Ectodermal cell (in vitro differentiated cells): Measurements from ENCODE around the gene TMED4.

Experiments
- H3K27ac ChIP-seq: 2 replicates; pipeline ENCODE4 v1.7.0; 2013; ENCODE audit warnings: mild to moderate bottlenecking, low read depth, low read length; ENCODE audit not compliant: insufficient read depth, poor library complexity, severe bottlenecking
- H3K27me3 ChIP-seq: 2 replicates; pipeline ENCODE4 v1.7.0; 2013; ENCODE audit warnings: mild to moderate bottlenecking, low read length; ENCODE audit not compliant: insufficient read depth, control insufficient read depth, poor library complexity, severe bottlenecking
- H3K36me3 ChIP-seq: one replicate; pipeline ENCODE4 v1.7.0; 2013; ENCODE audit warnings: low read length; ENCODE audit not compliant: control insufficient read depth, insufficient read depth
- H3K4me1 ChIP-seq: one replicate; pipeline ENCODE4 v1.7.0; 2013; ENCODE audit warnings: low read length; ENCODE audit not compliant: control insufficient read depth, insufficient read depth
- H3K4me3 ChIP-seq: 2 replicates; pipeline ENCODE4 v1.7.0; 2013; ENCODE audit warnings: low read depth, low read length, control low read depth; ENCODE audit not compliant: insufficient read depth
- H3K9me3 ChIP-seq: 2 replicates; pipeline ENCODE4 v1.7.0; 2013; ENCODE audit warnings: mild to moderate bottlenecking, low read length, moderate library complexity; ENCODE audit not compliant: control insufficient read depth
- WGBS, 2 experiments: methylation state at CpG; one replicate each; pipeline ENCODE4 v1.1.7; 2013; ENCODE audit warnings: missing lambda C conversion rate in 2 of 2; 5-methylcytosine and 5-hydroxymethylcytosine counted together

Gene TMED4

DNA sequence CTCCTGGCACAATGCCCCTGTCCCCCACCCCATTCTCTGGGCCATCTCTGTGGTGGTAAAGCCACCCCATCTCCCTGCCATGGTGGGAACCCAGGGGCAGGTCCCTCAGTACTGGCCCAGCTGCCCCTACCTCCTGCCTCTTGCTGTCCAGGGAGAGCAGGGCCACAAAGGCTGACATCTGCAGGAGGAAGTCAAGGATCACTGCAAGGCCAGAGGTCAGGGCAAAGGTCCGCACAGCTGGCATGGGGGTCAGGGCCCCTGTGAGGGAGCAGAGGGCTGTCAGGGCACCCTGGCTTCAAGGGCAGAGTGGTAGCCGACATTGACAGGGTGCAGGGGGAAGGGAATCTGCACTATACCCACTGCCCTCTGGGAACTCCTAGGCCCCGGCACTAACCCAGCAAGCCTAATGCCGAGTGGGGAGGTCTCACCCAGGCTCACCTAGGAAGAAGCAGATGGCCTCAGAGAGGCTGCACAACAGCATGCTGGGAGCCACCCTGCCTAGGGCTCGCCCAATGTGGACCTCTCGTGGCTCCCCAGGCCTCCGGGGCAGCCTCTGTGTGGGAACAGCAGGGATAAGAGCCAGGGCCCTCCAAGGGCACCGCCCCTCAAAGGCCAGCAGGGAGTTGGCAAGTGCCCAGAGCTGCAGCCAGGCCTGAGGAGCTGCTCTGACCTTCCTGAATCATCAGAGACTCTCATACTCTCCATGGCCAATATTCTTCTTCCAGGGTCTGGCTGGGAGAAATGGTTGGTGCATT is 48.6 kb downstream of the TMED4 start:
- H3K4me3 ChIP-seq: no peak overlapping the region
- 91 to 94% methylated on average over 8 of the region's 8 CpGs for WGBS, 2 experiments
- no peaks in the 10 kb centered on the region for H3K36me3 ChIP-seq
- no peaks in the 10 kb centered on the region for H3K27me3 ChIP-seq
- H3K9me3 ChIP-seq: no peaks in the 10 kb centered on the region
- no peak overlapping the region for H3K27ac ChIP-seq
- no peaks in the 10 kb centered on the region for H3K4me1 ChIP-seq

DNA sequence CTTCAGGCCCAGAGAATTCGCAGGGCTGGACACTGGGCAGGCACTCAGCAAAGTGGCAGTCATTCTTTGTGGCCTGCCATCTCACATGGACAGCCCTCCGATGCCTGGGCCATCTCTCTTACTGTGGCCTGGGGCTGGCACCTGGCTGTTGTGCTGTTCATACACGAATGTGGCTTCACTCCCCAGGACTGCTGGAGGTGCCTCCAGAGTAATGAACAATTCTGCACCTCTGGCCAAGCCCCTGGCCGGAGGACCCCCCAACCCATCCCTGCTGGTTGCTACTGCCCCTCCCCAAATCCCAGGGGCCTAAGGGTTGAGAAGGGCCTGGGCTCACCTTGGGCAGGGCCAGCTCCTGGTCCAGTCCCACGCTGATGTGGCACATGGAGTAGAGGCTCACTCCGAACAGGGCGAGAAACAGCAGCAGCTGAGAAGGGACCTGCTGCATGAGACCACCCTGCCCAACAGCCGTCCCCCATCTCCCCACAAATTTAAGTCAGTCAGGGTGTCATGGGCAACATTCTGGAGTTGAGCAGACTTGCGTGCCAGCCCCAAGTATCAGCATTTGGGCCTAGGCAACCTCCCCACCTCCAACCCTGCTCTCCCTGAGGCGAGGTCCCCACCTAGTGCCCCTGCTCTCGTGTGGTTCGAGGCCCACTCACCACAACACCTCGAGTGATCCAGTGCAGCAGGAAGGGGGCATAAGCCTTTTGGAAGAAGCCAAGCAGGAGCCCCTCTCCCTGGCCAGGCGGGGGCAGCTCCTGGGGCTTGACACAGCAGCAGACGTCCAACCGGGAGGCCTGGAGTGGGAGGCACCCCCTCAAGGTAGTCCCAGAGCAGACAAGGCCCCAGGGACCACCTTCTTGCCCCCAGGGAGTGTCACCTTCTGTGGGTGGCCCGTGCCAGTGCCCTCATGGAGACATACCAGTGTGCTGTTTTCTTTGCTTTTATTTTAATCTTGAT is 50.3 kb downstream of the TMED4 start:
- Histone ChIP-seq H3K4me1 (no peaks in the 10 kb centered on the region), H3K4me3 (no peak overlapping the region), H3K27ac (no peak overlapping the region), H3K9me3 (no peaks in the 10 kb centered on the region), H3K36me3 (no peaks in the 10 kb centered on the region), H3K27me3 (no peaks in the 10 kb centered on the region)
- WGBS, 2 experiments: 91% methylated on average over 17 of the region's 17 CpGs

DNA sequence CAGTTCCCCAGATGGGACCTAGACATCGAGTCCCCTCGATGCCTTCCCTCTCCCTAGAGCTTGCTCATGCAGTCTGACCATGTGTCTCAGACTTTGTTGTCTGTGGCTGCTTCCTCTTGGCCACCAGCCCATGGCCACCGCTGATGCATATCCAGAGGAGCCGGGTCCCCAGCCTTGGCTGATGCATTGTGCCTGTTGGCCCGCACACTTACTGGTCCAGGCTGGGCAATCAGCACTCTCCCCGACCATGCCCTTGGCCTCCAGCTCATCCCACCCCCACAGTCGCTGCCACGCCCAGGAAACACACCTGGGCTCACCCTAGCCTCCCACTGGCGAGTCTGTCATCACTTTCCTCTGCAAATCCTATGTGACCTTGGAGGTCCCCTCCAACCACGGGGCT is 51.0 kb downstream of the TMED4 start:
- Histone ChIP-seq H3K27me3 (no peaks in the 10 kb centered on the region), H3K4me1 (no peaks in the 10 kb centered on the region), H3K9me3 (no peaks in the 10 kb centered on the region), H3K4me3 (no peak overlapping the region), H3K27ac (no peak overlapping the region), H3K36me3 (no peaks in the 10 kb centered on the region)
- WGBS, 2 experiments: 91% methylated on average over 10 of the region's 10 CpGs
